SIG-M5 treated with dmso at 0.1 percent for 504 hours (cell line): Measurements from ENCODE around the gene SMAD3.

Experiments
- DNase-seq: peaks from one replicate; lab custom pipeline; 2025; ENCODE audit not compliant: unreplicated experiment; lab: John Stamatoyannopoulos, UW

SMAD3 gene

DNA sequence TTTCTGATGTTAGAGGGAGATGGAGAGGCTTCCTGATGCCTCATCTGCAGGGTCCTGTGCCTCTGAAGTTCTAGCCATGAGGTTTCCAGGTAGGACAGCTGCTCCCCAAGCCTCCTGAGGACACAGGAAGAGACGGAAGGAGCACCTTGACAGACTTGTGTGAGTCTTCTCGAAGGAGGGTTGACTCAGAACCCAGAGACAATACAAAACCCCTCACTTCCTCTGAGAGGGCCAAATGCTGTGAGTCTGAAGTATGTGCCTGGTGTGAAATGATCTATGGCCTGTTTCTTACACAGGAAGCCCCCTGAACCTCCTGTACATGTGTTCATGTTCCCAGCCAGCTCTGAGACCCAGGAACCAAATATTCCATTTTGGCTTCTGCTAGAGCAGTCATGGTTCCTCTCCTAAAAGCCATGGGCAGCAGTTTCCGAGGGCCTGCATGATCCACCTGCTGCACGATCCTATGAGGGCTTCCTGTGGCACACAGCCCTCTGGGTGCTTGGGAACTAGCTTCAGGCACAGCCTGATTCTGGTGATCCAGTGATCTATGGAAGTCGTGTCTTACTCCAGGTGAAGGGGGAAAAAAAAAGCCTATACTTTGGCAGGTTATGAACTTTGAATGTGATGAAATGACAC, 126.9 kb downstream of the SMAD3 start:
- no peak for DNase-seq

DNA sequence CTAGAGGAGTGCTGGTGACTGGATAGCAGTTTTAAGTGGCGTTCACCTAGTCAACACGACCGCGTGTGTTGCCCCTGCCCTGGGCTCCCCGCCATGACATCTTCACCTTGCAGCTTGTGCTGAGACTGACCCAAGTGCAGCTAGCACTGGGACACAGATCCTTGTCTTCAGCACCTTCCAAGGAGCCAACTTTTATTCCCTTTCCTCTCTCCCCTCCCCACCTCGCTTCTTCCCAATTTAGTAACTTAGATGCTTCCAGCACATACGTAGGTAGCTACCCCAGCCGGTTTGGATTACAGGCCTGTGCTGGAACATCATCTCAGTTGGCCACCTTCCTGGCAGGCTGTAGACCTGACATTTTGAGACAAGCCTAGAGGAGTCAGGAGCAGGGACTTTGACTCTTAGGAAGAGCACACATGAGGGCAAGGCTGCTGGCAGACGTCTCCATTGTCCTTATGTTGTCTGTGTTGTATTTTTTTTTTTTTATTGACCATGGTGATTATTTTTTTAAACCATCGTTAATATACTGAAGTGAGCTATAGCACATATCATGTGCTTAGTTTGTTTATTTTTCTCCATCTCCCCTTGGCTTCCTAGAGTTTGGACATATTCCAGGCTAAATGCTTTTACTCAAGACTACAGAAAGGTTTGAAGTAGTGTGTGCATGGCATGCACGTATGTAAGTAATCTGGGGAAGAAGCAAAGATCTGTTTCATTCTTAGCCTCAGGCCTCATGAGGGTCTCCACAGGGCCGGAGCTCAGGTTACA, 128.0 kb downstream of the SMAD3 start:
- no peak for DNase-seq

DNA sequence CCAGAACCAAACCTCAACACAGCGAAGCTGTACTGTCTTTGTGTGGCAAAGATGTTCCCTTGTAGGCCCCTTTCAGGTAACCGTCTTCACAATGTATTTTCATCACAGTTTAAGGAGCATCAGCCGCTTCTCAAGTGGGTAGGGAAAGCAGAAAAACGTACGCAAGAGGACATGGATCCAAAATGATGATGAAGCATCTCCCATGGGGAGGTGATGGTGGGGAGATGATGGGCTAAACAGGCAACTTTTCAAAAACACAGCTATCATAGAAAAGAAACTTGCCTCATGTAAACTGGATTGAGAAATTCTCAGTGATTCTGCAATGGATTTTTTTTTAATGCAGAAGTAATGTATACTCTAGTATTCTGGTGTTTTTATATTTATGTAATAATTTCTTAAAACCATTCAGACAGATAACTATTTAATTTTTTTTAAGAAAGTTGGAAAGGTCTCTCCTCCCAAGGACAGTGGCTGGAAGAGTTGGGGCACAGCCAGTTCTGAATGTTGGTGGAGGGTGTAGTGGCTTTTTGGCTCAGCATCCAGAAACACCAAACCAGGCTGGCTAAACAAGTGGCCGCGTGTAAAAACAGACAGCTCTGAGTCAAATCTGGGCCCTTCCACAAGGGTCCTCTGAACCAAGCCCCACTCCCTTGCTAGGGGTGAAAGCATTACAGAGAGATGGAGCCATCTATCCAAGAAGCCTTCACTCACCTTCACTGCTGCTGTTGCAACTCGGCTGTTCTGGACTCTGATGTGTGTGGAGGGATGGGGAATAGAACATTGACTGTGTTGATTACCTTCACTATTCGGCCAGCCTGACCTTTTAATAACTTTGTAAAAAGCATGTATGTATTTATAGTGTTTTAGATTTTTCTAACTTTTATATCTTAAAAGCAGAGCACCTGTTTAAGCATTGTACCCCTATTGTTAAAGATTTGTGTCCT, 129.0 kb downstream of the SMAD3 start:
- DNase-seq, result no peak

DNA sequence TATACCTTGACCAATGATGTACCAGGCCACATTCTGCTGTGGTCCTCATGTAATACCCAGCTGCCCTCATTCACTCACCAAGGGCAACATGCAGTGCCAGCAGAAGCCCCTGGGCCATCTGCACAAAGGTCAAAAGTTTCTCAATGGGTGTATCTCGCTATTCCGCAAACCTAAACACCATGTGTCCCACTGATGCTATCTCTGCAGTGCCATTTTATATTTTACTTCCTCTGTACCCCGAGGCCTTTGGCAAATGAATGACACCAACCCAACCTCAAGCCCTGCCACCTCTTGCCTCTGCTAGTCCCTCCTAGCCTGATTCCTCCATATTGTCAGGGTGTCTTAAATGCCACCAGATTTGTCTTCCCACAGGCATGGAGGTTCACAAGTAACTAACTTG, 129.9 kb downstream of the SMAD3 start:
- no peak for DNase-seq

DNA sequence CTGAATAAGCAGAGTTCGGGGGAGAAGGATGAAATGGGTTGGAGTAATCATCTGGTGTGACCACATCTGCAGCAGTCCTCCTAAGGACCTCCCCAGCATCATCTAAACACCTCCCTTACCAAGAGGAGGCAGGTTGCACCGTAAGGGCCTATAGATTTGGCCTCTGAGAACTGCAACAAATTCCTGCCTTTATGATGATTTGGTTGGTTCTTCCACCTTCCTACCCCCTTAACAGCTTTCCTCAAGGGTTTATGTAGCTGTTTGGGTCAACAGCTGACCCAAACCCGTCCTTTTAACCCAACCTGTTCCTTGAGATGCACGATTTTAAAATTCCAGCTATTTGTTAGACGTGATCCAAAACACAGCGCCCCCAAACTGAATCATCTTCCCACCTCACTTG, 130.8 kb downstream of the SMAD3 start:
- no peak for DNase-seq

DNA sequence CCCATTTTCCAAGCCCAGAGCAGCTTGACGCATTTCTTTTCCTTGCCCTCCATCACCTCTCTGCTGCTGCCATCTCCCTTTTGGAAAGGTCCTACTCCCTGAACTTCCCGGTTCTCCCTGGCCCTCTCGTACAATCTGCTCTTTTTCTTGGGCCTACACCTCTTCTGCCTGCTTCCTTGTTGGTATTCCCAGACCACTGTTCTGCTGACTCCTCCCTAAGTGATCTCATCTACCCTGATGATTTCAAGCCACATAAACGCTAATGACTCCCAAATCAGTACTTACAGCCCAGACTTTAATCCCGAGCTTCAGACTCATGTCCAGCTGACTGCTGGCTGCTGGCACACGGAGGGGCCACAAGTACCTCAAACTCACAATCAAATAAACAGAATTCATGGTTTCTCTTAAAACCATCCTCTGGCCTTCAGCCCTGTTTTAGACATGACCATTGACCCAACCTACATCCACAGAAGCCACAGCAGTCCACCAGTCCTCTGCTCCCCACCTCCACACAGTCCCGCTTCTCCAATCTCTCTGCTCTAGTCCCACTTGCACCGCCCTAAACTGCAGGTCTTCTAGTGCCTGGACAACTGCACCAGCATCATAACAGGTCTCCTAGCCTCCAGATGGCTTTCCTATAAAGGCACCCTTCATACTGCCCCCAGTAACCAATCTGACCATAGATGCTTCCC, 131.4 kb downstream of the SMAD3 start:
- no peak for DNase-seq

DNA sequence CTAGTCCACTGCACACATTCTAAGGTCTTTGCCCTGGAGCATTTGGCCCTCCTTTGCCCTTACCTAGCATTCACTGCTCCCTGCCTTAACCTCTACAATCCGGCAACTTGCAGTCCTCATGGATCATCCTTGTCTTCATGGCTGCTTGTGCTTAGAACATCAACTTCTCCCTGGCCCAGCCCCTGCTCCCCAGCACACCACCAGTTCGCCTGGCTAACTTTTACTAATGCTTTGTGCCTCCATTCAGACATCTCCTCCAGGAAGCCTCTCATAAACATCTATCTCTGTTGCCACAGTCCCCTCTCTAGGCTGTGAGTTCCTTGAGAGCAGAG, 131.9 kb downstream of the SMAD3 start:
- DNase-seq, result no peak

DNA sequence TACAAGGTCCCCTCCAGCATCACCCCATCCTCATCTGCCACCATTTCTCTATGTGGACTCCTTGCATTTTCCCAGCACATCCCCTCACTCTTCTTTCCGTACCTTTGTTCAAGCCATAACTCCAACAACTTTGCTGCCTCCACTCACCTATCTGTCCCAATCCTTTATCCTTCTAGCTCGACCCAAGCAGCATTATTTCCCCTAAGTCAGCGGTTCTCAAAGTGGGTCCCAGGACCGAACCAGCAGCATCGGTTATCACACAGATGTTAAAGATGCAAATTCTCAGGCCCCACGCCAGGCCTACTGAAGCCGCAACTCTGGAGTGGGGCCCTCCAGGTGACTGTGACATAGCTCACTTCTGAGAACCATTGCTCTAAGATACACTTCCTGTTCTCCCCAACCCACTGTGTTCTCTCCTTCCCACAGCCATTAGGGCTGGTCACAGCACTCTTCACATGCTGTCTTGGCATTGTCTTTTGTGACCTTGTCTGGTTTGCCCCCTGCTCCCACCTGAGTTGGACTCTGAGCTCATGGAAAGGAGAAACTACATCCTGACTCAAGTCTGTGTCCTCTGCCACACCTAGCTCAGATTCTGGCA, 132.9 kb downstream of the SMAD3 start:
- DNase-seq, result no peak

DNA sequence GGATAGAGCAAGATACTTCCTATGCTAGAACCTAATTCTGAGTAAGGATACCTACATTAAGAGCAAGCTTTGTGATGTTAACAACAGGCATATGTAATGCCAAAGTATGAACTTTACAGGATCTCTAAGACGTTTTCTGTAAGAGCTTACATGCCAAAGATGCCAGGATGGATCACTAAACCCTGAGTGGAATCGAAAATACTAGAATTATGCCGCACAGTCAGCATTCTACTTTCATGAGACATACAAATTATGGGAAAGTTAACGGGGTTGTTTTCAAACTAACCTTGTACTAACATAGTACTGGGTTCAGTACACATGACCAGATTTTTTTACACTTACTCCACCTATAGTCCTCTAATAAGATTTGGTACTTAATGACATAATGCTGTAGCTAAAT, 134.0 kb downstream of the SMAD3 start:
- no peak for DNase-seq

DNA sequence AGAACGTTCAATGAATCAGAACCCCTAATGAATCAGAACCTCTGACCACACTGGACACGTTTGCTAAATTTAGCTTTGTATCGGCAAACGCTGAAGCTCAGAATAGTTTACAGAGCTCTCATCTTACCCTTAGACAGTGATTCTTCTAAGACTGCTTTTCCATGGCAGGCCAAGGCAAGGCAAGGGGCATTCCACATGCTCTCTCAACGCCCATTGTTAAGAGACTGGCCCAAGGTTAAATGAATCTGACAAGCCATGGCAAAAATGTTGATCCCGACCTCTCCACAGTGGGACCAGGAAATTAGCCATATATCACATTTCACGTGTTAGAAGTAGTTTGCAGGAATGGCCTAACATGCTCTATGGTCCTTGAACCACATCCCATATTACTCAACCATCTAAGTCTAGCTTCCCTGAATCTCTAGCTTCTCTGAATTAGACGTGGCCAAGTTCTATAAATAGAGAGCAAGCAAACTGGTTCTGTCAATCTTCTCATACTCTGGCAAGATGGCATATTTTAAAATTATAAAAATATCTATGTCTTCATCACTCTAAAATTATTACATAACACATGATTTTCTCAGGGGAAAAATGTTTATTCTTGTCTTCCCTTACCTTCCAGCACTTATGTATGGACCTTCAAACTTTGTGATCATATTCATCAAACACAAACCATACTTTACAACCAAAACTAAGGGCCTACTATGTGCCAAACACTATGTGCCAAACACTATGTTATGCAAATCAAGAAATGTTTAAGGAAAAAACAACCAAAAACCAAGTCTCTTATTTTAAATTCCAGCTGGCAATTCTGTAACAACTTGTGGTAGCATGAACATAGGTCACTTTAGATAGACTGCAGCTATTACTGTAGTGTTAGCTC, 134.7 kb downstream of the SMAD3 start:
- DNase-seq, result peak; percentile 46

DNA sequence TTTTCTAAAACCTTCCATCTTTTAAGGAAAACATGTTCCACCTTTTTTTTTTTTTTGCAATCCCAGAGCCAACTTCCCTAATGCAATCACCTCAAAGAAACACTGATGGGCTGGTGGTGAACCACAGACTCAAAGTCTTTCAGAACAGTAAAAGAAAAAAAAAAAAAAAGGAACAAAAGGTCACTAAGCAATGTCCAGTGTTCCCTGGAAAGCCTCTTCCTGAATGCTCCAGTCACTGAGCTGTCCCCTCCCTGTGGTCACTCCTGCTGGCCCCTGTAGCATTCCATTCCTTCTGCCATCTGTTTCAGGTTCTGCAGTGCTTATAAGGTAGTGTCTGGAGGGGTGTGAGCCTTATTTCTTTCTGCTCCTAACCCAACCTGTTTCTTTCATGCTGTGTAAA, 135.7 kb downstream of the SMAD3 start:
- no peak for DNase-seq

DNA sequence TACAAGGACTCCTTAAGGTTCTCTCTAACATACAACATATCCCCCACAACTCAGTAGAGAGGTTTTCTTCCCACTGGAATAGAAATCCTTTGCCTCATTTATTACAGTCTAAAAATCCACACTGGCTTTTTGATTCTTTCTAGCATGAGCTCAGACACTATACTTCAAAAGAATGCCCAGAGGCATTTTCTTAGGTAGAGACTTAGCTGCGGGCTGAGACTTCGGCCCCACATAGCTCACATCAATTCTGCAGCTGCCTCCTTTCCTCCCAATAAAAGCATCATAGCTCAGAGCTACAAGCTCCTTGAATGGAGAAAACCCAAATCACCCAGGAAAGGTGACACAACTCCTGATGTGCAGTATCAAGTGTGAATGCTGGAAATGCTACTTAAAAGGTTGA, 136.7 kb downstream of the SMAD3 start:
- no peak for DNase-seq

DNA sequence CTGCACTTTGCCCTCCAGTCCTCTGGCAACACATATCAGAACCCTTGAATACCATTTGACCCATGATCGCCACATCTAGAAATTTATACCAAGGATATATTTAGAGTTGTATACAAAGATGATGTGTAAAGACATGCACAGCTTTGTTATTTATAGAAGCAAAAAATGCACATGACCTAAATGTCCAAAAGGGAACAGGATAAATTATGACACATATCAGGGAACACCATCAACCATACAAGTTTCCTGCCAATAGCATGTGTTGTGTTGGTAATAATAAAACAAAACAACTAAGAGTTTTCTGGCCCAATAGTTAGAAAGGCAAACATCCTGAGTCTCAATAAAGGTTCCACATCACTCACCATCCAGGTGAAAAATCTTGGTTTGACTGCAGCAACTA, 137.6 kb downstream of the SMAD3 start:
- DNase-seq, result no peak

DNA sequence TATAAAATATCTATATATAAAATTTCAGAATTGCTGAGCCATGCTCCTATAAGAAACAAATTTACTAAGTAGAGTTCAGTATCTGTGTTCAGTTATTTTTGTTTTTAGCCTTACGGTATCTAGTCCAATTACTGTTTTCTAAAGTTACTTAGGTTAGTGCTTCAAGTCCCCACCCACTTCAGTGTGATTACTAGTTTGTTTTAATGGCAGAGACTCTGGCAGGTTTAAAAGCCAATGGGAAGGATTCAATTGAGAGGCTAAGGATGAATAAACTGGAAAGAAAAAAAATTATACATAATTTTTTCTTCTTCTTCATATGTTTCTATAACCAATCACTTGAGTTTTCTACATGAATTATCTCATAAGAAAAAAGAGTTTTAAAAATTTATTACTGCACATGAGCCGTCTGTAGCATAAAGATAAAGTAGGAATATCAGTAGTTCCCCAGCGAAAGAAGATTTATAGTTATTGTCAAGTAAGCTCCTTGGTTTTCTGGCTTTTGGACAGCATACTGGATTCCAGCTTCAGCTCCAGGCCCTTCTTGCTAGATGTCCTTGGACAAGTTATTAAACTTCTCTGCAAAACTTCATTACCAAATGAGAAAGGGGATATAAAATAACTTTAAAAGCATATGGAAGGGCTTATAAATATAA, 142.3 kb downstream of the SMAD3 start:
- DNase-seq, result no peak

DNA sequence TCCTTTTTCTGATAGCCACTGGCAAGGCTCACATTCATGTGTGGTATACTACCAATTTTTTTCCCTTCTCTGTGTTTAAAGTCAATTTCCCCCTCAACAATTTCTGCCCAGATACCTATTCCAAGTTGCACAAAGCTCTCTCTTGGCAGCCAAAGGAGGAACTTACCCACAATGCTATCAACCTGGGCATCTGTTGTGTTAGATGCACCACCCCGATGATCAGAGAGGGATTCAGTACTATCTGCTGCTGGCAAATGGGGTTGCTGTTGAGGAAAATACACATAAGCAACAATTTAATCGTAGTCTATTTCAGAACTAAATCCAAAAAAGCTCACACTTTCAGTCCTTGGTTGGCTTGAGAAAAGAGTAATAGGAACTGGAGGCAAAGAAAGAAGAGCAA, 143.0 kb downstream of the SMAD3 start:
- no peak for DNase-seq

DNA sequence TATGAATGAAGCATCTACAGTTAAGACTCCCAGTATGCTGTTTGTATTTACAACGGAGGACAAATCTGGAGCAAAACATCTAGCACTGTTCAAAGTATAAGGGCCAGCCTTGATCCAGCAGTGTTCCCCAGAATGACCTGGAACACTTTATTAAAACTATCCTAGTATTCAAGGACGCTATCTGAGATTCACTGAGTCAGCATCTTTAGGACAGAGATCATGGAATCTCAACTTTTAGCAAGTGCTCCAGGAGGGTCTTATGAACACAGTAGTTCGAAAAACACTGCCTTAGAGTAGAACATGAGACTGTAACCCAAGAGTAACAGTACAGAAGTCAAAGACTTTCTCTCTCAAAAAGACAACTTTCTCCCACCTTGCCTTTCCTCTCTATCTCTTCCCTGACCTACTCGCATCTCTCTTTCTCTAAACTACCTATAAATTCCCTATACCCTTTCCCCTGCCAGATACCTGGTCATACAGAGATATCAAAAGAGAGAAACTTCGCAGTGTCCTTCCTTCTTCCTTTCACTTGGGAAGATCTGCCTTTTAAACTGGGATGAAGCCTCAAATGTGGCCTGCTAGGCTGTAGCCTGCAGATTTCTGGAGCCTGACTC, 145.3 kb downstream of the SMAD3 start:
- no peak for DNase-seq

DNA sequence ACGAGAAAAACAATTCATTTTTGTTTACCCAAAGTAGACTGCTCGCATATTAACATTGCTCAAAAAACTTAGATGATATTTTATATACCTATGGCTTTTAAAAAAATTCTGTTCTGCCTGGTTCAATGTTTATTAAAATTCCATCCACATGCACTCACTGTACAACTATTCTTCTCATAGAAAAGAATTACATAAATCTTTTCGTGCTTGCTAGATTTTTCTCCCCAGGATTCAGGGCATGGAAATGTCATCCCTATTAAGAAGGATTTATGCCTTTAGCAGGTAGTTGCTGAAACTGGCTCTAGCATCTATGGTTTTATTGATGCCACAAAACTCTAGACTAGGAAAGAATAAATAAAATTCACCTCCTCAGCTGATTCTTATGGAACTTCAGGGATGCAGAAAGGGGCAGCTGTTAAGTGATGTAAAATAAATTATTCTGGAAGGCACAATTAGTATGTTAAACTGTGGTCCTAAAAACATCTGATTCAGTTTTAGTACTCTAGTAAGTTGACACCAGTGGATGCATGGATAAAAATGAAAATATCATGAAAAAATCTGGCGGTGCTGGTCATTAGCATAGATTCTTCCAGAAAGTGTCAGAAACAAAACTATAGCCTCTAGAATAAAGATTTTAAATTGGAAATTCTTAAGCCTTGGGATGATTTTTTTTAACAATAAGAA, 147.4 kb downstream of the SMAD3 start:
- no peak for DNase-seq

DNA sequence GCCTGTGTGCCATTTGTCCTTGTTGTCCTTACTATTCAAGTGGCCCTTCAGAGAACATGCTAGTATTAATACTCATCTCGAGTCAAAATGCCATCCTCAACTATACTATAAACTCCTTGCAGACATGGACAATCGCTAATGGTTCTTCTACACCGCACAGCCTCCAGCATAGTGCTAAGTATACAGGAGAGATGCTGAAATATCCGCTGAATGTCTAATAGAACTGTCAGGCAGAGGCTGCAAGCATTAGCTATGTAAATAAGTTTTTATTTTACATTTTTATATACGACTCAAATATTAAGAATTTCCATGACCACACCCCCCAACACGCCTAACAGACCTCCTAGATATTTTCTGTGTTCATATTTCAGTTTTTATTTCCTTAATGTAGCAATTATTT, 149.7 kb downstream of the SMAD3 start:
- DNase-seq, result no peak
